GM12878 (cell line): ENCODE data around the gene AGER. TPM values are rescaled to one million over a fixed set of nuclear protein-coding genes. Genes with fewer than 3 reads are reported as not detected.

Experiments used
- ATAC-seq: fragments of 200-7000 bp; cut with Tn5 transposase; 3 replicates; pipeline ENCODE4 v1.9.1; 2020; ENCODE audit warnings: mild to moderate bottlenecking, moderate library complexity
- BruUV-seq: library from RNA; stranded (reverse); fragments of 400-500 nt; replicated peaks from 2 replicates; lab custom pipeline; 2021; lab: Mats Ljungman, UMichigan
- CTCF ChIA-PET: fragments of 300-600 bp; sonication (Branson Sonifier 250); formaldehyde crosslinking; extraction: SDS; loops from one replicate; lab custom pipeline; 2021; ENCODE audit warnings: inconsistent platforms; lab: Yijun Ruan, JAX
- POLR2A ChIA-PET: fragments of 350-600 bp; formaldehyde crosslinking; extraction: SDS; loops from one replicate; lab custom pipeline; 2021; ENCODE audit warnings: inconsistent platforms; lab: Charles Lee
- RAD21 ChIA-PET: fragments of 300-600 bp; sonication (Branson Sonifier 250); formaldehyde crosslinking; loops from one replicate; lab custom pipeline; 2023; ENCODE audit warnings: antibody characterized with exemption; ENCODE audit not compliant: unreplicated experiment; lab: Charles Lee
- SMC1A ChIA-PET: fragments of 300-600 bp; sonication (Branson Sonifier 250); formaldehyde crosslinking; loops from one replicate; lab custom pipeline; 2023; ENCODE audit not compliant: unreplicated experiment, uncharacterized antibody; lab: Charles Lee
- DNase-seq: peaks from one replicate; pipeline ENCODE4 v3.0.0-alpha.2; 2011; ENCODE audit warnings: low read depth, low spot score
- FAIRE-seq: peaks from 3 replicates; lab custom pipeline; 2011; peaks lifted over from hg19 to GRCh38; lab: Jason Lieb, UNC
- H2AFZ ChIP-seq: 2 replicates; pipeline ENCODE4 v1.6.0; 2011; ENCODE audit warnings: low read depth, low read length, control low read depth; ENCODE audit not compliant: control insufficient read depth
- H3K27ac ChIP-seq: 2 replicates; pipeline ENCODE4 v1.5.1; 2011; ENCODE audit warnings: control low read depth; ENCODE audit not compliant: control insufficient read depth, insufficient read depth
- H3K27me3 ChIP-seq, 2 experiments: replicated peaks in 1 of 2; 2 replicates each; pipeline versions ENCODE4 v1.6.0 to v1.6.1; 2011; ENCODE audit warnings: low read length in 1 of 2; ENCODE audit not compliant: control insufficient read depth in 2 of 2, insufficient read depth in 2 of 2
- H3K36me3 ChIP-seq, 2 experiments: 2 replicates each; pipeline ENCODE4 v1.5.1; 2011; ENCODE audit warnings: low read length in 1 of 2; ENCODE audit not compliant: control insufficient read depth in 2 of 2, insufficient read depth in 2 of 2
- H3K4me1 ChIP-seq: 2 replicates; pipeline ENCODE4 v1.6.1; 2011; ENCODE audit warnings: mild to moderate bottlenecking, low read length, moderate library complexity, mixed read lengths; ENCODE audit not compliant: control insufficient read depth, insufficient read depth
- H3K4me2 ChIP-seq: 2 replicates; pipeline ENCODE4 v1.6.0; 2011; ENCODE audit warnings: control low read depth; ENCODE audit not compliant: control insufficient read depth, insufficient read depth
- H3K4me3 ChIP-seq: fragments of 200-600 bp; sonication (generic); 2 replicates; pipeline ENCODE4 v1.5.1; 2016
- H3K79me2 ChIP-seq: 2 replicates; pipeline ENCODE4 v1.6.0; 2011; ENCODE audit warnings: low read length; ENCODE audit not compliant: control insufficient read depth, insufficient read depth
- H3K9ac ChIP-seq: 2 replicates; pipeline ENCODE4 v1.8.0; 2011; ENCODE audit warnings: low read length, control low read depth, mixed read lengths; ENCODE audit not compliant: control insufficient read depth, insufficient read depth
- H3K9me3 ChIP-seq: replicated peaks from 3 replicates; pipeline ENCODE4 v1.5.1; 2011; ENCODE audit warnings: mild to moderate bottlenecking, low read length; ENCODE audit not compliant: control insufficient read depth, insufficient read depth
- H4K20me1 ChIP-seq: 2 replicates; pipeline ENCODE4 v1.6.0; 2011; ENCODE audit not compliant: control insufficient read depth, insufficient read depth
- BCL11A ChIP-seq: IDR thresholded peaks from 2 replicates; pipeline ENCODE4 v1.6.1; 2011; ENCODE audit warnings: low read depth, low read length
- BMI1 ChIP-seq: fragments of 450-650 bp; IDR thresholded peaks from 2 replicates; pipeline ENCODE4 v1.6.1; 2016; ENCODE audit warnings: mild to moderate bottlenecking, moderate library complexity, borderline replicate concordance
- HDGF ChIP-seq: fragments of 450-650 bp; IDR thresholded peaks from 2 replicates; pipeline ENCODE4 v1.6.1; 2016; ENCODE audit warnings: antibody characterized with exemption
- MTA2 ChIP-seq: fragments of 450-650 bp; IDR thresholded peaks from 2 replicates; pipeline ENCODE4 v1.6.1; 2016; ENCODE audit warnings: low read depth, mild to moderate bottlenecking, moderate library complexity
- NRF1 ChIP-seq: conservative IDR thresholded peaks from 2 replicates; pipeline ENCODE4 v1.6.1; 2011; ENCODE audit warnings: mild to moderate bottlenecking, low read depth, low read length, improper control_type of control experiment
- TCF3 ChIP-seq: IDR thresholded peaks from 2 replicates; pipeline ENCODE4 v1.6.1; 2012; ENCODE audit warnings: low read depth, mild to moderate bottlenecking, low read length, borderline replicate concordance; ENCODE audit not compliant: insufficient read depth
- ZNF207 ChIP-seq: fragments of 450-650 bp; IDR thresholded peaks from 2 replicates; pipeline ENCODE4 v1.6.1; 2014; ENCODE audit warnings: antibody characterized with exemption, mild to moderate bottlenecking, borderline replicate concordance
- WGBS: methylation state at CpG from one replicate; pipeline ENCODE4 v1.1.6; 2016; ENCODE audit warnings: low lambda C conversion rate; ENCODE audit not compliant: insufficient replicate concordance, insufficient coverage; ENCODE audit errors: missing lambda C conversion rate; 5-methylcytosine and 5-hydroxymethylcytosine counted together
- in situ Hi-C: fragments of 300-500 bp; cut with MboI; formaldehyde crosslinking; loops from 9 replicates; pipeline ENCODE4 v1.14.3; 2018; ENCODE audit warnings: mixed read lengths
- intact Hi-C: fragments of 100-400 bp; cut with micrococcal nuclease; formaldehyde crosslinking; loops from one replicate; pipeline ENCODE4 v1.14.2; 2022; ENCODE audit not compliant: unreplicated experiment
- polyA plus RNA-seq, 11 experiments: library from polyadenylated mRNA; depleted of rRNA in 4 of 11; unstranded in 6 of 11; stranded (reverse) in 5 of 11; fragments of >200 nt; fragmentation: Nextera tagmentation in 4 of 11; fragmentation: Illumina TruSeq in 1 of 11; extraction: Ambion mirVana in 4 of 11; extraction: Trizol in 1 of 11; gene quantifications; 1 replicate in 1 of 11; 2 replicates in 10 of 11; pipeline versions ENCODE4 v1.2.1 to v1.2.3, GENCODE V29; 2011 to 2016; ENCODE audit warnings: inconsistent platforms in 2 of 11, missing spikeins in 2 of 11, low read depth in 1 of 11
- total RNA-seq, 4 experiments: library from RNA; depleted of rRNA in 3 of 4; stranded (reverse); fragments of >200 nt in 3 of 4; fragmentation: Illumina TruSeq in 1 of 4; extraction: Trizol in 1 of 4; gene quantifications; 2 replicates each; pipeline versions ENCODE4 v1.2.1 to v1.2.3, GENCODE V29; 2013 to 2021
- TF ChIP-seq, protein P1 (sequence below): IDR thresholded peaks from 2 replicates; pipeline ENCODE4 v1.6.1; 2012; ENCODE audit warnings: low read depth, low read length, improper control_type of control experiment
- TF ChIP-seq, protein P2 (sequence below): fragments of 450-650 bp; IDR thresholded peaks from 2 replicates; pipeline ENCODE4 v1.6.1; 2017; ENCODE audit warnings: mild to moderate bottlenecking

Gene AGER
- total and polyA plus RNA-seq, 10 of the 15 experiments (the other 5 are each of a cell fraction or from before 2014, with no cell fraction given): 1.1 to 18.2 (median 3.9) TPM

DNA sequence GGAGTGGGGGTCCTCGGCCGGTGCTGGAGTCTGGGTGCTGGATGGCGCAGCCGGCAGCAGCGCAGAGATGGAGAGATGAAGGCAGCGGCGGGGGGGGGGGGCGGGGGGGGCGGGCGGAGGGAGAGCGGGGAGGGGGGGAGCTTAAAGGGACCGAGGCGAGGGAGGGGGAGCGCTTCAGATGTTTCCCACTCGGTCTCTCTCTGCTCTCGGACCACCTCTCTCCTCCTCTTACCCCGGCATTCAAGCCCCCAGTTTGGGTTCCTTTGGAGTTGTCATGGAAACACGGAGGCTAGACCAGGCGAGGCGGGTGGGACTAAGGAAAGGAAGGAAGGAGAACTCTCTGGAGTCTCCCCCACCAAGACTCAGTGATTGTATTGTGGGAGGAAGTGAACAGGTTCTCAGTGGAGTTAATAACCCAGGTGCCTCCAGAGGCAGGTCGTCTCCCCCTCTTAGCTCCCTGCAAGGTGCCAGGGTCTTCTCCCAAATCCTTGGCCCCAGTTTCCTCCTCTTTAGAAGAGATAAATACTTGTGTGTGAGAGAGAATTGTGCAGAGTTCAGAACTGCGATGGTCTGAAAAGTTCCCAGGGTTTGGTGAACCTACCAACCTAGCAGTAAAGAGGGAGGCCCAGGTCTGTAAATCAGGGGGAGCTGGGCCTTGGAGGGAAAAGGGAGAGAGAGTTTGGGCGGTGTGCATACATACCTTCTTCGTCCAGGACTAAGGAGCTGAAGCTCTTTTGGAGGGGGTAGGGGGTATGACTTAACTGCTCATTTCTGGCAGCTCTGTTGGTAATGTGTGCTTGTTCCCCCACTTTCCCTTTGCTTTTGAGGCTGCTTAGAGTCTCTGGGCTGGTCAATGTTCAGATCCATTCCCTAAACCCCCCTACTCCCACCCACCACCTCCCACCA is 31.9 kb downstream of the AGER start, which contains the start of gene PRRT1:
PRRT1 (minus strand) TSS at position 77 of the 906 bp plus-strand sequence. CDS start 112 bp downstream, outside the sequence.
- WGBS: 20% methylated on average over 12 of the region's 24 CpGs
- H3K36me3 ChIP-seq: no peaks in the 10 kb centered on the region; a peak in 1 of 4 replicates
- FAIRE-seq: no peak
- H3K9ac ChIP-seq: no peak within 1 kb of the TSS
- no peaks in the 10 kb centered on the region for H3K79me2 ChIP-seq
- ChIA-PET CTCF (interaction anchor here (1.5 kb wide), 1 partner anchor 33 kb away, joined by 4 read pairs; no protein-coding TSS in a partner anchor), RAD21 (interaction anchor here (1.2 kb wide), 1 partner anchor 38 kb away, joined by 3 read pairs; the partner anchor contains the start of gene PBX2), SMC1A (no interaction called here), POLR2A (interaction anchor here (0.6 to 1.1 kb wide), 3 partner anchors 21 to 1331 kb away, joined by 4 to 8 read pairs (median 8); partner anchors contain the start of gene ATF6B)
- ATAC-seq: no peak
- DNase-seq: no peak
- peaks cover 8 to 9% of the 10 kb centered on the region in 2 experiments for H3K27me3 ChIP-seq
- no peaks in the 10 kb centered on the region; the same call in 2 of the 3 replicates for H3K9me3 ChIP-seq
- intact Hi-C loops: loop anchor here (10.0 kb wide), 1 partner anchor 107 kb away; no protein-coding TSS in a partner anchor
- no peak within 1 kb of the TSS for H3K4me2 ChIP-seq
- BruUV-seq: no TSS peak
- no peak for TF ChIP-seq BMI1
- no peak for TF ChIP-seq ZNF207
- TF ChIP-seq, protein P1, sequence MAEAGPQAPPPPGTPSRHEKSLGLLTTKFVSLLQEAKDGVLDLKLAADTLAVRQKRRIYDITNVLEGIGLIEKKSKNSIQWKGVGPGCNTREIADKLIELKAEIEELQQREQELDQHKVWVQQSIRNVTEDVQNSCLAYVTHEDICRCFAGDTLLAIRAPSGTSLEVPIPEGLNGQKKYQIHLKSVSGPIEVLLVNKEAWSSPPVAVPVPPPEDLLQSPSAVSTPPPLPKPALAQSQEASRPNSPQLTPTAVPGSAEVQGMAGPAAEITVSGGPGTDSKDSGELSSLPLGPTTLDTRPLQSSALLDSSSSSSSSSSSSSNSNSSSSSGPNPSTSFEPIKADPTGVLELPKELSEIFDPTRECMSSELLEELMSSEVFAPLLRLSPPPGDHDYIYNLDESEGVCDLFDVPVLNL: no peak
- no peak for TF ChIP-seq BCL11A
- no peak for TF ChIP-seq MTA2
- TF ChIP-seq, protein P2, sequence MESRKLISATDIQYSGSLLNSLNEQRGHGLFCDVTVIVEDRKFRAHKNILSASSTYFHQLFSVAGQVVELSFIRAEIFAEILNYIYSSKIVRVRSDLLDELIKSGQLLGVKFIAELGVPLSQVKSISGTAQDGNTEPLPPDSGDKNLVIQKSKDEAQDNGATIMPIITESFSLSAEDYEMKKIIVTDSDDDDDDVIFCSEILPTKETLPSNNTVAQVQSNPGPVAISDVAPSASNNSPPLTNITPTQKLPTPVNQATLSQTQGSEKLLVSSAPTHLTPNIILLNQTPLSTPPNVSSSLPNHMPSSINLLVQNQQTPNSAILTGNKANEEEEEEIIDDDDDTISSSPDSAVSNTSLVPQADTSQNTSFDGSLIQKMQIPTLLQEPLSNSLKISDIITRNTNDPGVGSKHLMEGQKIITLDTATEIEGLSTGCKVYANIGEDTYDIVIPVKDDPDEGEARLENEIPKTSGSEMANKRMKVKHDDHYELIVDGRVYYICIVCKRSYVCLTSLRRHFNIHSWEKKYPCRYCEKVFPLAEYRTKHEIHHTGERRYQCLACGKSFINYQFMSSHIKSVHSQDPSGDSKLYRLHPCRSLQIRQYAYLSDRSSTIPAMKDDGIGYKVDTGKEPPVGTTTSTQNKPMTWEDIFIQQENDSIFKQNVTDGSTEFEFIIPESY: no peak
- no peak for TF ChIP-seq TCF3
- no peak for TF ChIP-seq HDGF
- no peak for TF ChIP-seq NRF1
- no peak within 1 kb of the TSS for H3K4me3 ChIP-seq
- no peaks in the 10 kb centered on the region for H4K20me1 ChIP-seq
- no peak within 1 kb of the TSS for H2AFZ ChIP-seq
- in situ Hi-C loops: no loop called here
- H3K4me1 ChIP-seq: peaks cover 3% of the 10 kb centered on the region; the same call in 1 of the 2 replicates
- H3K27ac ChIP-seq: no peak within 1 kb of the TSS
